HG03571 (cell line): Measurements from ENCODE around the gene CASZ1.

ENCODE experiments used
- ATAC-seq: cut with Tn5 transposase; IDR thresholded peaks from one replicate; pipeline ENCODE4 v1.9.1; 2021; ENCODE audit not compliant: unreplicated experiment

The CASZ1 gene

GRCh38 chr1:10733474-10734366 is 62.7 kb downstream of the CASZ1 start:
- no peak for ATAC-seq

- ATAC-seq: no peak
These were observed 65.5 kb downstream of the CASZ1 start for GRCh38 chr1:10730985-10731384.

- ATAC-seq: no peak
These were observed 67.6 kb downstream of the CASZ1 start for GRCh38 chr1:10728595-10729410.

GRCh38 chr1:10727751-10728232 is 68.7 kb downstream of the CASZ1 start:
- no peak for ATAC-seq

GRCh38 chr1:10726355-10726754 is 70.1 kb downstream of the CASZ1 start:
- ATAC-seq: no peak

GRCh38 chr1:10724948-10725847 is 71.2 kb downstream of the CASZ1 start:
- ATAC-seq: no peak

- ATAC-seq: no peak
These were observed 71.9 kb downstream of the CASZ1 start for GRCh38 chr1:10724511-10724910.

GRCh38 chr1:10724052-10724494 is 72.4 kb downstream of the CASZ1 start:
- no peak for ATAC-seq

- ATAC-seq: no peak
These were observed 73.1 kb downstream of the CASZ1 start for GRCh38 chr1:10723317-10723716.

- no peak for ATAC-seq
These were observed 73.6 kb downstream of the CASZ1 start for GRCh38 chr1:10722803-10723202.

- no peak for ATAC-seq
These were observed 74.8 kb downstream of the CASZ1 start for GRCh38 chr1:10721381-10722321.

- no peak for ATAC-seq
These were observed 75.8 kb downstream of the CASZ1 start for GRCh38 chr1:10720635-10721034.

GRCh38 chr1:10718083-10718415 is 78.4 kb downstream of the CASZ1 start:
- ATAC-seq: no peak

GRCh38 chr1:10717296-10718082 is 79.0 kb downstream of the CASZ1 start:
- ATAC-seq: no peak

- no peak for ATAC-seq
These were observed 79.6 kb downstream of the CASZ1 start for GRCh38 chr1:10716840-10717239.

- ATAC-seq: no peak
These were observed 81.9 kb downstream of the CASZ1 start for GRCh38 chr1:10714337-10715114.

- ATAC-seq: no peak
These were observed 82.8 kb downstream of the CASZ1 start for GRCh38 chr1:10713614-10714013.
